ENCODE measurements around the gene SHC1.

- TF ChIP-seq, protein P1, sequence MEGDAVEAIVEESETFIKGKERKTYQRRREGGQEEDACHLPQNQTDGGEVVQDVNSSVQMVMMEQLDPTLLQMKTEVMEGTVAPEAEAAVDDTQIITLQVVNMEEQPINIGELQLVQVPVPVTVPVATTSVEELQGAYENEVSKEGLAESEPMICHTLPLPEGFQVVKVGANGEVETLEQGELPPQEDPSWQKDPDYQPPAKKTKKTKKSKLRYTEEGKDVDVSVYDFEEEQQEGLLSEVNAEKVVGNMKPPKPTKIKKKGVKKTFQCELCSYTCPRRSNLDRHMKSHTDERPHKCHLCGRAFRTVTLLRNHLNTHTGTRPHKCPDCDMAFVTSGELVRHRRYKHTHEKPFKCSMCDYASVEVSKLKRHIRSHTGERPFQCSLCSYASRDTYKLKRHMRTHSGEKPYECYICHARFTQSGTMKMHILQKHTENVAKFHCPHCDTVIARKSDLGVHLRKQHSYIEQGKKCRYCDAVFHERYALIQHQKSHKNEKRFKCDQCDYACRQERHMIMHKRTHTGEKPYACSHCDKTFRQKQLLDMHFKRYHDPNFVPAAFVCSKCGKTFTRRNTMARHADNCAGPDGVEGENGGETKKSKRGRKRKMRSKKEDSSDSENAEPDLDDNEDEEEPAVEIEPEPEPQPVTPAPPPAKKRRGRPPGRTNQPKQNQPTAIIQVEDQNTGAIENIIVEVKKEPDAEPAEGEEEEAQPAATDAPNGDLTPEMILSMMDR (IDR thresholded peaks at IDR 0.05), result no peak
- TF ChIP-seq POLR2A (IDR thresholded peaks at IDR 0.05), result no peak
These were observed 24.0 kb upstream of the SHC1 start for GRCh38 chr1:154994591-154994990.

All from thyroid gland (tissue), 4 donors.